ENCODE measurements around the gene DKKL1.

GRCh38 chr19:49371184-49371583 lies 7.5 kb downstream of the DKKL1 start:
- TF ChIP-seq CTCF (optimal IDR thresholded peaks at IDR 0.05 in 1 of 3, IDR thresholded peaks at IDR 0.05 in 1 of 3, conservative IDR thresholded peaks at IDR 0.05 in 1 of 3; ENCODE audit: extremely low read depth in 1 of 3, insufficient read depth in 2 of 3, low read length in 3 of 3) (no peak), EZH2 (IDR thresholded peaks at IDR 0.05; ENCODE audit: low read length) (no peak)

Data from keratinocyte (primary cell).